HG02798 (cell line): ENCODE measurements around the gene BBX.

ENCODE experiments used
- ATAC-seq: cut with Tn5 transposase; IDR thresholded peaks from one replicate; pipeline ENCODE4 v1.9.1; 2021; ENCODE audit warnings: mild to moderate bottlenecking; ENCODE audit not compliant: unreplicated experiment, poor library complexity

Gene BBX

GRCh38 chr3:107522510-107523288 is at the start of gene BBX:
Gene BBX (plus strand): TSS chr3:107522962. CDS start chr3:107710461, 187,499 bp downstream.
- peak; percentile 95 for ATAC-seq

GRCh38 chr3:107476462-107476861 is 46.3 kb upstream of the BBX start:
- no peak for ATAC-seq

- ATAC-seq: no peak
Measured at GRCh38 chr3:107487490-107487889, 35.3 kb upstream of the BBX start.

GRCh38 chr3:107488942-107489341 is 33.8 kb upstream of the BBX start:
- ATAC-seq: no peak

GRCh38 chr3:107493134-107493533 is 29.6 kb upstream of the BBX start:
- no peak for ATAC-seq

GRCh38 chr3:107496855-107497254 is 25.9 kb upstream of the BBX start:
- no peak for ATAC-seq

- no peak for ATAC-seq
Measured at GRCh38 chr3:107498646-107499045, 24.1 kb upstream of the BBX start.

GRCh38 chr3:107506458-107506857 is 16.3 kb upstream of the BBX start:
- ATAC-seq: no peak

- no peak for ATAC-seq
Measured at GRCh38 chr3:107508331-107508730, 14.4 kb upstream of the BBX start.

- ATAC-seq: no peak
Measured at GRCh38 chr3:107512108-107512507, 10.7 kb upstream of the BBX start.

- no peak for ATAC-seq
Measured at GRCh38 chr3:107514453-107514852, 8.3 kb upstream of the BBX start.

- ATAC-seq: no peak
Measured at GRCh38 chr3:107516475-107516874, 6.3 kb upstream of the BBX start.

- no peak for ATAC-seq
Measured at GRCh38 chr3:107520535-107520934, 2.2 kb upstream of the BBX start.

GRCh38 chr3:107521469-107522059 is 1.2 kb upstream of the BBX start:
- no peak for ATAC-seq

GRCh38 chr3:107523289-107523538 is 452 bp downstream of the BBX start:
- peak; percentile 33 for ATAC-seq

- ATAC-seq: peak; percentile 35
Measured at GRCh38 chr3:107523539-107524325, 970 bp downstream of the BBX start.

GRCh38 chr3:107524326-107524840 is 1.6 kb downstream of the BBX start:
- ATAC-seq: no peak

GRCh38 chr3:107524841-107525643 is 2.3 kb downstream of the BBX start:
- ATAC-seq: no peak

- ATAC-seq: no peak
Measured at GRCh38 chr3:107525644-107526305, 3.0 kb downstream of the BBX start.

- ATAC-seq: no peak
Measured at GRCh38 chr3:107531917-107532469, 9.2 kb downstream of the BBX start.
